PC-3 (cell line): ENCODE data around the gene CHRND.

Source experiments
- CTCF ChIP-seq: fragments of 300-600 bp; sonication (generic); conservative IDR thresholded peaks from 2 replicates; pipeline ENCODE4 v1.5.1; 2017; ENCODE audit warnings: antibody characterized with exemption, low read depth, mild to moderate bottlenecking, low read length
- EZH2 ChIP-seq: fragments of 300-600 bp; sonication (generic); IDR thresholded peaks from one replicate; pipeline ENCODE4 v1.6.1; 2017; ENCODE audit warnings: antibody characterized with exemption, mild to moderate bottlenecking, low read length; ENCODE audit not compliant: unreplicated experiment
- EZH2phosphoT487 ChIP-seq: fragments of 300-600 bp; sonication (generic); IDR thresholded peaks from 2 replicates; pipeline ENCODE4 v1.6.1; 2018; ENCODE audit warnings: mild to moderate bottlenecking, antibody characterized with exemption, low read length, borderline replicate concordance

GRCh38 chr2:232480201-232481190 lies 45.5 kb upstream of the CHRND start:
- TF ChIP-seq CTCF (no peak), EZH2phosphoT487 (no peak), EZH2 (no peak)
